DOHH2 (cell line): Measurements from ENCODE around the gene CP.
A peak's percentile ranks its signal among the peaks of the same experiment; 100 is the strongest.

Source experiments
- H3F3A ChIP-seq: fragments of 200-600 bp; sonication (generic), shearing (Covaris generic); 2 replicates; pipeline ENCODE4 v1.6.0; 2016; ENCODE audit warnings: antibody characterized with exemption, mild to moderate bottlenecking; ENCODE audit not compliant: control insufficient read depth, insufficient read depth
- H3K27ac ChIP-seq: fragments of 200-600 bp; sonication (generic); 2 replicates; pipeline ENCODE4 v1.5.1; 2014; ENCODE audit warnings: low read depth, mild to moderate bottlenecking, low read length, moderate library complexity
- H3K27me3 ChIP-seq: fragments of 200-600 bp; sonication (generic); 2 replicates; pipeline ENCODE4 v1.6.1; 2014; ENCODE audit warnings: mild to moderate bottlenecking, low read length, mixed read lengths; ENCODE audit not compliant: control insufficient read depth
- H3K36me3 ChIP-seq: fragments of 200-600 bp; sonication (generic); 2 replicates; pipeline ENCODE4 v1.6.1; 2014; ENCODE audit warnings: mild to moderate bottlenecking, low read length, moderate library complexity, mixed read lengths; ENCODE audit not compliant: control insufficient read depth
- H3K4me1 ChIP-seq: fragments of 200-600 bp; sonication (generic); 2 replicates; pipeline ENCODE4 v1.6.1; 2014; ENCODE audit warnings: mild to moderate bottlenecking, low read length, mixed read lengths; ENCODE audit not compliant: control insufficient read depth
- H3K4me2 ChIP-seq: fragments of 200-600 bp; sonication (generic); 2 replicates; pipeline ENCODE4 v1.6.0; 2014; ENCODE audit warnings: mild to moderate bottlenecking, low read length, moderate library complexity
- H3K4me3 ChIP-seq: fragments of 200-600 bp; sonication (generic); 2 replicates; pipeline ENCODE4 v1.5.1; 2014; ENCODE audit warnings: mild to moderate bottlenecking, low read length, mixed read lengths
- H3K79me2 ChIP-seq: fragments of 200-600 bp; sonication (generic); 2 replicates; pipeline ENCODE4 v1.6.1; 2014; ENCODE audit warnings: mild to moderate bottlenecking, low read length, mixed read lengths; ENCODE audit not compliant: control insufficient read depth
- H3K9me2 ChIP-seq: fragments of 200-600 bp; sonication (generic); replicated peaks from 2 replicates; pipeline ENCODE4 v1.6.1; 2014; ENCODE audit warnings: mild to moderate bottlenecking, low read length, mixed read lengths; ENCODE audit not compliant: control insufficient read depth
- H3K9me3 ChIP-seq: fragments of 200-600 bp; sonication (generic); 2 replicates; pipeline ENCODE4 v1.6.1; 2014; ENCODE audit warnings: antibody characterized with exemption, low read length, mixed read lengths; ENCODE audit not compliant: control insufficient read depth, insufficient read depth
- H4K20me1 ChIP-seq: fragments of 200-600 bp; sonication (generic); 2 replicates; pipeline ENCODE4 v1.6.0; 2014; ENCODE audit warnings: low read depth, mild to moderate bottlenecking, antibody characterized with exemption, low read length, moderate library complexity; ENCODE audit not compliant: control insufficient read depth, insufficient read depth
- CTCF ChIP-seq: fragments of 200-600 bp; sonication (generic); IDR thresholded peaks from one replicate; pipeline ENCODE4 v1.5.1; 2014; ENCODE audit warnings: antibody characterized with exemption, mild to moderate bottlenecking, low read depth, low read length; ENCODE audit not compliant: poor library complexity, severe bottlenecking
- EZH2phosphoT487 ChIP-seq: fragments of 200-600 bp; sonication (generic); IDR thresholded peaks from 2 replicates; pipeline ENCODE4 v1.6.1; 2017; ENCODE audit warnings: borderline replicate concordance, mild to moderate bottlenecking, antibody characterized with exemption, low read length, moderate library complexity, mixed read lengths

Gene CP

DNA sequence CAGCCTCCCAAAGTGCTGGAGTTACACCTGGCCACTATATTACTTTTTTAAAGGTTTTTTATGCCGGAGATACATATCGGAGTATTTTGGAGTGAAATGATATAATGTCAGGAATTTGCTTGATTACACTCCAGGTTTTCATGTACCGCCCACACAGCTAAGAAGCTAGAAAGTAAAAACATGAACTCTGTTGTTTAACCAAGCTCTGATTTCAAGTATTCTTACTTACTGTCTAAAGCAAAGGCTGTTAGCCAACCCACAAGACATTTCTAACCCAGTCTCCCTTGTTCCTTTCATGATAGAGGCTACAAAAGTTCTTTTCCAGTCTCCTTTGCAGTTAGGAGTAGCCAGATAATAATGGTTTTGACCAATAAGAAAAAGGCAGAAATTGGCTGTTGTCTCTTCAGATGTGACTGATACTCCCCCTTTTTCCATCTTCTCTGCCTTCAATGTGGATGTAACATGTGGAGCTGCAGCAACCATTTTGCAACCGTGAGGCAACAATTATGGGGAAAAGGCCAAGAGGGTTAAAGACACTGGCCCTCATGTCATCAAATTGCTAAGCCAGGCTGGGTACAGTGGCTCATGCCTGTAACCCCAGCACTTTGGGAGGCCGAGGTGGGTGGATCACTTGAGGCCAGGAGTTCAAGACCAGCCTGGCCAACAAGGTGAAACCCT lies 6.1 kb upstream of the CP start:
- Histone ChIP-seq H3K9me2 (no peaks in the 10 kb centered on the region), H3K4me2 (no peak overlapping the region), H3K79me2 (no peaks in the 10 kb centered on the region), H3K36me3 (no peaks in the 10 kb centered on the region), H3K4me3 (no peak overlapping the region), H3F3A (no peaks in the 10 kb centered on the region), H3K27ac (no peak overlapping the region), H3K27me3 (no peaks in the 10 kb centered on the region), H4K20me1 (no peaks in the 10 kb centered on the region), H3K4me1 (peaks cover 15% of the 10 kb centered on the region), H3K9me3 (no peaks in the 10 kb centered on the region)
- TF ChIP-seq CTCF: no peak
- TF ChIP-seq EZH2phosphoT487: no peak

GRCh38 chr3:149226776-149227175 lies 5.1 kb upstream of the CP start:
- H3K27ac ChIP-seq: no peak overlapping the region

DNA sequence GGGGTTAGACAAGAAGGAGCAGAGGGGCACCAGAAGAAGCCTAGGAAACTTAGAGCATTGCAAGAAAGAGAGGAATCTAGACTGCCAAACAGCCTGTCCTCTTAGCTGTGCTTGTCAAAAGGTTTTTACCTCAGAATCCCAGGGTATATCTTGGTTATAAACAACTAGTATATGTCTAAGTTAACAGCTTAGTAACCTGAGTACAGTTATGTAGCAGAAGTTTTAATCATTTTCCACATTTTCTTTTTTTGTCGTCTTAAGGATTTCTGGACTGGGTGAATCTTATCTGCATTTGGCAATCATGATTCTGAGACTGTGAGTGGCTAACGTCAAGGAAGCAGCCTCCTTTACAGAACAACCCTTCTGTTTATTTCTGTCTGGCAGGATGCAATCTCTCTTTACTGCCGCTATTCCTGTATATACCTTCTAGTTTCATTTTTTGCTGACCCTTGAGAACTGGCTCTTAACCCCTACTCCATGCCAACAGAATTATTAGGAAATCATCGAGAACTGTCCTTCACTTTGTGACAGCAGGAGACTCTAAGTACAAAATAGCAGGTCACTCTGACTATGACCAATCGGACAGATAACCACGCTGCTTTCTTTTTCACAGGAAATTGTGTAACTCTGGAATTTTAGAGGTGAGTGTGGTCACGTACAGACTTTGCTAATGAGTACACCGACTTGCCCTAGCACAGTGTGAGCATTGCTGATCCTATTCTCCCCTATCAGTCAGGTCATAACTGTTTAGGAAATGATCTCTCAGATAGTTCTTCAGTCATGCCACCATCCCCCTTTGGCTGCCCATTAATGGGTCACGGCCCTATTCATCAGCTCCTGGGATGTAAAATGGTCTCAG lies 3.3 kb upstream of the CP start:
- no peaks in the 10 kb centered on the region for H3K79me2 ChIP-seq
- no peak for TF ChIP-seq CTCF
- TF ChIP-seq EZH2phosphoT487: no peak
- peak overlapping the region; percentile 64 for H3K4me3 ChIP-seq
- H3K9me3 ChIP-seq: no peaks in the 10 kb centered on the region
- H3K4me2 ChIP-seq: peak overlapping the region; percentile 83
- no peaks in the 10 kb centered on the region for H3F3A ChIP-seq
- no peak overlapping the region for H3K27ac ChIP-seq
- peaks cover 15% of the 10 kb centered on the region for H3K4me1 ChIP-seq
- H3K9me2 ChIP-seq: no peaks in the 10 kb centered on the region
- no peaks in the 10 kb centered on the region for H4K20me1 ChIP-seq
- no peaks in the 10 kb centered on the region for H3K27me3 ChIP-seq
- no peaks in the 10 kb centered on the region for H3K36me3 ChIP-seq

More at GRCh38 chr3:149226776-149227175, 5.1 kb upstream of the CP start:
- no peak for TF ChIP-seq EZH2phosphoT487
- TF ChIP-seq CTCF: no peak
- Histone ChIP-seq H3K4me1 (peaks cover 15% of the 10 kb centered on the region), H3K9me3 (no peaks in the 10 kb centered on the region), H3K36me3 (no peaks in the 10 kb centered on the region), H4K20me1 (no peaks in the 10 kb centered on the region), H3K9me2 (no peaks in the 10 kb centered on the region), H3F3A (no peaks in the 10 kb centered on the region), H3K4me2 (no peak overlapping the region), H3K27me3 (no peaks in the 10 kb centered on the region), H3K4me3 (no peak overlapping the region), H3K79me2 (no peaks in the 10 kb centered on the region)
